Heart left ventricle (tissue), 16 donors: Measurements from ENCODE around the gene C1orf159. TPM values are rescaled to one million over a fixed set of nuclear protein-coding genes. Genes with fewer than 3 reads are reported as not detected.

ENCODE experiments used
- ATAC-seq, 4 donors: fragments of 200-7000 bp; cut with Tn5 transposase; one replicate each; pipeline ENCODE4 v1.9.1; 2020 to 2022; ENCODE audit warnings: moderate library complexity in 4 of 4, mild to moderate bottlenecking in 3 of 4, moderate number of reproducible peaks in 1 of 4
- DNase-seq, 5 donors: peaks; one replicate each; pipeline ENCODE4 v3.0.0-alpha.2; 2020
- H3K27ac ChIP-seq, 12 donors: fragments of 200-600 bp; sonication (generic) in 4 of 12; one replicate each; pipeline versions ENCODE4 v1.5.0 to v1.8.0; 2016 to 2022; ENCODE audit warnings: mild to moderate bottlenecking in 2 of 12
- H3K27me3 ChIP-seq, 9 donors: fragments of 200-600 bp; sonication (generic) in 2 of 9; one replicate each; pipeline versions ENCODE4 v1.5.1 to v1.8.0; 2016 to 2022; ENCODE audit warnings: mild to moderate bottlenecking in 3 of 9
- H3K36me3 ChIP-seq, 9 donors: fragments of 200-600 bp; sonication (generic) in 2 of 9; one replicate each; pipeline versions ENCODE4 v1.5.0 to v1.8.0; 2018 to 2022; ENCODE audit warnings: mild to moderate bottlenecking in 2 of 9
- H3K4me1 ChIP-seq, 12 donors: fragments of 200-600 bp; sonication (generic) in 4 of 12; one replicate each; pipeline versions ENCODE4 v1.5.0 to v1.8.0; 2016 to 2022; ENCODE audit warnings: mild to moderate bottlenecking in 3 of 12
- H3K4me3 ChIP-seq, 12 donors: fragments of 200-600 bp; sonication (generic) in 4 of 12; one replicate each; pipeline versions ENCODE4 v1.5.0 to v1.8.0; 2017 to 2022; ENCODE audit warnings: mild to moderate bottlenecking in 9 of 12, moderate library complexity in 4 of 12
- H3K9me3 ChIP-seq, 12 donors: fragments of 200-600 bp; sonication (generic) in 4 of 12; one replicate each; pipeline versions ENCODE4 v1.5.0 to v1.8.0; 2016 to 2022; ENCODE audit warnings: mild to moderate bottlenecking in 1 of 12
- CTCF ChIP-seq, 12 donors: fragments of 200-600 bp; sonication (generic) in 4 of 12; IDR thresholded peaks; one replicate each; pipeline versions ENCODE4 v1.5.0 to v1.8.0; 2018 to 2022; ENCODE audit warnings: antibody characterized with exemption in 12 of 12, mild to moderate bottlenecking in 5 of 12
- POLR2A ChIP-seq, 2 donors: fragments of 450-650 bp; IDR thresholded peaks; one replicate each; pipeline ENCODE4 v1.6.1; 2017; ENCODE audit warnings: antibody characterized with exemption in 2 of 2, mild to moderate bottlenecking in 2 of 2, moderate library complexity in 2 of 2
- WGBS, 4 donors: extraction: QIAGEN DNeasy Blood & Tissue Kit in 2 of 4; methylation state at CpG; one replicate each; pipeline versions ENCODE4 v1.1.5 to v1.1.7; 2013 to 2018; 5-methylcytosine and 5-hydroxymethylcytosine counted together
- intact Hi-C, 10 donors: fragments of 100-400 bp; cut with DNase I; formaldehyde crosslinking; loops; one replicate each; pipeline versions ENCODE4 v1.11.1 to v1.14.2; 2022
- polyA plus RNA-seq, 2 donors: library from polyadenylated mRNA; stranded (reverse); fragments of 200-250 nt; gene quantifications; one replicate each; pipeline ENCODE4 v1.2.3, GENCODE V29; 2013
- total RNA-seq, 9 donors: library from RNA; depleted of rRNA in 2 of 9; stranded (reverse); fragments of >200 nt in 2 of 9; fragmentation: NEBNext Ultra II Directional in 3 of 9; extraction: Animal tissue kit (Norgen Biotek cat#: 25700) in 3 of 9; gene quantifications; one replicate each; pipeline versions ENCODE4 v1.1.0 to v1.2.4, GENCODE V29; 2016 to 2023
- donor health status: ischemic (EF 13 %, LVEDD 7.1; RV severe dilation, severe dysfunction).
- donor health status: healthy with polysubstance abuse.
- donor health status: DM: no; HTN: yes; CAD: no.
- donor health status: DM: no; HTN: no; CAD: no.
- donor health status: ischemic (EF 25% LVEDD 6.9; RV normal size, moderate dysfunction).
- donor health status: ischemic (EF 25% LVEDD 5.7; RV mildly dilated, moderate dysfunction).
- donor health status: healthy.
- donor health status: DM: yes; HTN: yes; CAD: no.
- donor health status: ischemic (EF 35%, LVEDD 5.7; RV mildly dilated, moderate dysfunction).
- donor health status: nonischemic (EF 11% LVEDD 7.7; RV severe dilation, severe dysfunction).
- donor health status: DM: yes; HTN: yes; CAD: no.
- donor health status: PGD.
- donor health status: ischemic (EF 29% LVEDD 5.4; RV normal size, mild dysfunction).
- donor health status: nonischemic (EF 23%, LVEDD 6.1; RV moderate dilation, normal function).

The C1orf159 gene
- total and polyA plus RNA-seq, 11 donors = 3.7 to 7.2 (median 4.4) TPM

GRCh38 chr1:1068517-1069055, 47.3 kb downstream of the C1orf159 start:
- no peak overlapping the region for H3K27ac ChIP-seq
- 1 to 3% (median 2%) methylated on average over 17 to 55 of the region's 55 CpGs for WGBS, 4 donors
- no peaks in the 10 kb centered on the region for H3K9me3 ChIP-seq
- DNase-seq = no peak
- H3K36me3 ChIP-seq = no peaks in the 10 kb centered on the region
- H3K27me3 ChIP-seq = peaks cover 9 to 79% (median 39%) of the 10 kb centered on the region in 9 donors
- H3K4me3 ChIP-seq = peak overlapping the region; percentile 2 to 62 (median 52)
- peaks cover 0 to 27% (median 13%) of the 10 kb centered on the region in 12 donors for H3K4me1 ChIP-seq
- no peak for ATAC-seq
- intact Hi-C loops = no loop called here
- TF ChIP-seq POLR2A (IDR thresholded peaks at IDR 0.05) = no peak
- no peak for TF ChIP-seq CTCF (IDR thresholded peaks at IDR 0.05)

- ATAC-seq (no peak), DNase-seq (no peak)
- 41 to 50% (median 47%) methylated on average over 17 to 32 of the region's 32 CpGs for WGBS, 4 donors
- H3K27ac ChIP-seq = no peak overlapping the region
- no peaks in the 10 kb centered on the region for H3K9me3 ChIP-seq
- H3K4me3 ChIP-seq = peak overlapping the region in 5 of 12 donors; percentile 2 to 62 (median 54)
- intact Hi-C loops = no loop called here
- no peaks in the 10 kb centered on the region for H3K36me3 ChIP-seq
- TF ChIP-seq CTCF (IDR thresholded peaks at IDR 0.05) (no peak), POLR2A (IDR thresholded peaks at IDR 0.05) (no peak)
- H3K4me1 ChIP-seq = peaks cover 0 to 28% (median 13%) of the 10 kb centered on the region in 12 donors
- peaks cover 12 to 79% (median 43%) of the 10 kb centered on the region in 9 donors for H3K27me3 ChIP-seq
These were observed 47.9 kb downstream of the C1orf159 start for GRCh38 chr1:1067860-1068516.

GRCh38 chr1:1067284-1067859, 48.5 kb downstream of the C1orf159 start:
- peak overlapping the region in 1 of 12 donors; percentile 3 for H3K4me3 ChIP-seq
- 83 to 90% (median 87%) methylated on average over 26 to 54 of the region's 54 CpGs for WGBS, 4 donors
- TF ChIP-seq CTCF (IDR thresholded peaks at IDR 0.05) = no peak
- TF ChIP-seq POLR2A (IDR thresholded peaks at IDR 0.05) = no peak
- H3K27ac ChIP-seq = no peak overlapping the region
- H3K36me3 ChIP-seq = no peaks in the 10 kb centered on the region
- ATAC-seq = no peak
- intact Hi-C loops = no loop called here
- no peak for DNase-seq
- H3K9me3 ChIP-seq = no peaks in the 10 kb centered on the region
- H3K4me1 ChIP-seq = peaks cover 0 to 32% (median 14%) of the 10 kb centered on the region in 12 donors
- peaks cover 14 to 81% (median 46%) of the 10 kb centered on the region in 9 donors for H3K27me3 ChIP-seq
